ENCODE results near the gene IQGAP2. TPM values are rescaled to one million over a fixed set of nuclear protein-coding genes. Genes with fewer than 3 reads are reported as not detected.
A peak's percentile ranks its signal among the peaks of the same experiment; 100 is the strongest.

The IQGAP2 gene
- polyA plus RNA-seq, 1 donor (not counting 4 experiments of a cell fraction or from before 2014, with no cell fraction given) = 0.14 TPM

DNA sequence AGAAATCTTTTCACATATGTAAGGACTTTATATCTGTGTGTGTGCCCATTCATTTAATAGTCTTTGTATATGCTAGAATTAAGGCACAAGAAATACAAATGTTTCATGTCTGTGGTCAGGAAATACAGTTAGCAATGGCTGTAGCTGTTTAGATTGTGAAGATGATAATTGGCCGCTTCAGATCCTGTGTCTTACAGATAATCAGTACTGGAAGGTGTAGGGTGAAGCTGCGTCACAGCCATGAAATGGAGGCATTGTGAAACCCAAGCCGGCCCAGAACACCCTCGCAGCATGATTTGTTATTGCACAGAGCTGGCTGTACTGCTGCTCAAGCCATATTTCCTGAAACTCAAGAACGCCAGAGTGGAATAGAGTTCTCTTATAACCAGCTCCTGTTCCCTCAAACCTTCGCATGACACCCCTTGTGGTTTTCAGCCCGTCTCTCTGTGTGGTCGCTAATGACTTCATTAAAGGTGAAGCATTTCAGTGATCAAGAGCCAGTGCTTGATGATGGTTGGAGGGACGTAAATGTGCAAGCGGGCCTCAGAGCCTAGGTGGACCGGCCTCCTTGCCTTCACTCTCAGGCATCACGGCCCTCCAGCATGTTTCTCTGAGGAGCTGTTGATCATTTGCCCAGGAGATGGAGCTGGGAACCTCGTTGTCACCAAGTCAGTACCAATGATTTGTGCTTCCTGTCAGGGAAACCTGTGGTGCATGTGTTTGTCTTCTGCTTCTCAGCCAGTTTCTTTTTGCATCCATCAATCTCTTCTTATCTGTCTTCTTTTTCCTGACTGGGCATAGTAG lies 140.0 kb downstream of the IQGAP2 start:
- Histone ChIP-seq H3K79me2 (ENCODE audit: control insufficient read depth, insufficient read depth, low read length) (no peaks in the 10 kb centered on the region), H3K36me3 (ENCODE audit: control insufficient read depth in 2 of 2, extremely low read depth in 1 of 2, insufficient read depth in 2 of 2, low read length in 2 of 2) (no peaks in the 10 kb centered on the region), H3K27me3 (ENCODE audit: control insufficient read depth, extremely low read depth, insufficient read depth, low read length) (peaks cover 1% of the 10 kb centered on the region), H3K9me3 (ENCODE audit: control insufficient read depth, low read depth, low read length) (no peaks in the 10 kb centered on the region), H3K4me1 (ENCODE audit: control insufficient read depth, extremely low read depth, insufficient read depth, low read length) (no peaks in the 10 kb centered on the region), H3K4me3 (ENCODE audit: control insufficient read depth in 2 of 3, extremely low read depth in 1 of 3, insufficient read depth in 2 of 3, low read depth in 1 of 3, low read length in 3 of 3) (no peak overlapping the region), H2AFZ (ENCODE audit: control insufficient read depth, low read length) (no peak overlapping the region), H3K4me2 (ENCODE audit: control insufficient read depth, extremely low read depth, insufficient read depth, low read depth, low read length) (no peak overlapping the region), H3K27ac (ENCODE audit: control insufficient read depth, insufficient read depth, low read length) (no peak overlapping the region), H3K9me1 (ENCODE audit: control insufficient read depth, extremely low read depth, insufficient read depth, low read length) (no peaks in the 10 kb centered on the region), H3K9ac (ENCODE audit: control insufficient read depth, extremely low read depth, insufficient read depth, low read length) (no peak overlapping the region), H4K20me1 (ENCODE audit: control insufficient read depth, extremely low read depth, insufficient read depth, low read length) (no peaks in the 10 kb centered on the region)
- no peak for TF ChIP-seq EZH2 (IDR thresholded peaks at IDR 0.05; ENCODE audit: low read length)
- TF ChIP-seq, protein P1, sequence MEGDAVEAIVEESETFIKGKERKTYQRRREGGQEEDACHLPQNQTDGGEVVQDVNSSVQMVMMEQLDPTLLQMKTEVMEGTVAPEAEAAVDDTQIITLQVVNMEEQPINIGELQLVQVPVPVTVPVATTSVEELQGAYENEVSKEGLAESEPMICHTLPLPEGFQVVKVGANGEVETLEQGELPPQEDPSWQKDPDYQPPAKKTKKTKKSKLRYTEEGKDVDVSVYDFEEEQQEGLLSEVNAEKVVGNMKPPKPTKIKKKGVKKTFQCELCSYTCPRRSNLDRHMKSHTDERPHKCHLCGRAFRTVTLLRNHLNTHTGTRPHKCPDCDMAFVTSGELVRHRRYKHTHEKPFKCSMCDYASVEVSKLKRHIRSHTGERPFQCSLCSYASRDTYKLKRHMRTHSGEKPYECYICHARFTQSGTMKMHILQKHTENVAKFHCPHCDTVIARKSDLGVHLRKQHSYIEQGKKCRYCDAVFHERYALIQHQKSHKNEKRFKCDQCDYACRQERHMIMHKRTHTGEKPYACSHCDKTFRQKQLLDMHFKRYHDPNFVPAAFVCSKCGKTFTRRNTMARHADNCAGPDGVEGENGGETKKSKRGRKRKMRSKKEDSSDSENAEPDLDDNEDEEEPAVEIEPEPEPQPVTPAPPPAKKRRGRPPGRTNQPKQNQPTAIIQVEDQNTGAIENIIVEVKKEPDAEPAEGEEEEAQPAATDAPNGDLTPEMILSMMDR (optimal IDR thresholded peaks at IDR 0.05 in 1 of 3, IDR thresholded peaks at IDR 0.05 in 1 of 3, conservative IDR thresholded peaks at IDR 0.05 in 1 of 3; ENCODE audit: extremely low read depth in 1 of 3, insufficient read depth in 2 of 3, low read length in 3 of 3) = no peak
- FAIRE-seq = no peak
- no peak for DNase-seq (ENCODE audit: low read depth, low spot score)
- dilution Hi-C loops (cut with MboI; ENCODE audit: extremely low pct_ligation_motif_present, low sequenced_read_pairs) = no loop called here

DNA sequence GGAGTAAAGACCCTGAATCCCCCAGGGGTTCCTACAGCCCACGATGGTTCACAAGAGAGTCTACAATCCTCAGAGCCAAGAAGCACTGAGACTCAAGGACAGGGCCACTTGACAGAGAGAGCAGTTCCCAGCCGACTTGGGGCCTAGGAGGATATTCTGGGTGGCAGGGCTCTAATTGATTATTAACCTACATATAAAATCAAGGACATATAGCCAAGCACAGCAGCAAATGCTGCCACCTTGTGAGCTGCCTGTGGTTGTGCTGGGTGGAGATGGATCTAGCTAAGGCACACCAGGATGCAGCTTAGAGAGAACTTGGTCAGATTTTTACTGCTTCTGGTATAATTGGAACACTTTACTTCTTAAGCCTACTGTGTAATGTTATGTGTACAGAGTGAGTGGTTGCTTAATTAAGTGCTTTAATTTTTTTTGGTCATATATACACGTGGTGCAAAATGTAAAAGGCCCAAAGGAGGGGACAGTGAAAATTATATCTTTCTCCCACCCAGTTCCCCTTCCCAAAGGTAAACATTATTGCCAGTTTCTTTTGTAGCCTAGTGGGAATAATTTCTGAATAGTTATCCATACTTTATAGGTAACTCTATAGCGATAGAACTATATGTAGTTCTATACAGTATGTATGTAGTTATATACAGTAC lies 141.3 kb downstream of the IQGAP2 start:
- peaks cover 5% of the 10 kb centered on the region for H3K27me3 ChIP-seq (ENCODE audit: control insufficient read depth, extremely low read depth, insufficient read depth, low read length)
- H3K4me2 ChIP-seq (ENCODE audit: control insufficient read depth, extremely low read depth, insufficient read depth, low read depth, low read length) = no peak overlapping the region
- no peaks in the 10 kb centered on the region for H3K9me1 ChIP-seq (ENCODE audit: control insufficient read depth, extremely low read depth, insufficient read depth, low read length)
- DNase-seq (ENCODE audit: low read depth, low spot score) = no peak
- H3K36me3 ChIP-seq (ENCODE audit: control insufficient read depth in 2 of 2, extremely low read depth in 1 of 2, insufficient read depth in 2 of 2, low read length in 2 of 2) = no peaks in the 10 kb centered on the region
- H3K27ac ChIP-seq (ENCODE audit: control insufficient read depth, insufficient read depth, low read length) = no peak overlapping the region
- no peak for FAIRE-seq
- H3K9ac ChIP-seq (ENCODE audit: control insufficient read depth, extremely low read depth, insufficient read depth, low read length) = no peak overlapping the region
- TF ChIP-seq, protein P1 (optimal IDR thresholded peaks at IDR 0.05 in 1 of 3, IDR thresholded peaks at IDR 0.05 in 1 of 3, conservative IDR thresholded peaks at IDR 0.05 in 1 of 3; ENCODE audit: extremely low read depth in 1 of 3, insufficient read depth in 2 of 3, low read length in 3 of 3) = peak; percentile 61 to 88 (median 80)
- no peak for TF ChIP-seq EZH2 (IDR thresholded peaks at IDR 0.05; ENCODE audit: low read length)
- H2AFZ ChIP-seq (ENCODE audit: control insufficient read depth, low read length) = no peak overlapping the region
- H3K9me3 ChIP-seq (ENCODE audit: control insufficient read depth, low read depth, low read length) = no peaks in the 10 kb centered on the region
- H3K4me3 ChIP-seq (ENCODE audit: control insufficient read depth in 2 of 3, extremely low read depth in 1 of 3, insufficient read depth in 2 of 3, low read depth in 1 of 3, low read length in 3 of 3) = no peak overlapping the region
- no peaks in the 10 kb centered on the region for H4K20me1 ChIP-seq (ENCODE audit: control insufficient read depth, extremely low read depth, insufficient read depth, low read length)
- dilution Hi-C loops (cut with MboI; ENCODE audit: extremely low pct_ligation_motif_present, low sequenced_read_pairs) = no loop called here
- no peaks in the 10 kb centered on the region for H3K79me2 ChIP-seq (ENCODE audit: control insufficient read depth, insufficient read depth, low read length)
- no peaks in the 10 kb centered on the region for H3K4me1 ChIP-seq (ENCODE audit: control insufficient read depth, extremely low read depth, insufficient read depth, low read length)

Measured in keratinocyte (primary cell).